ENCODE results near the gene NHLH2.
A peak's percentile ranks its signal among the peaks of the same experiment; 100 is the strongest.

Gene NHLH2

DNA sequence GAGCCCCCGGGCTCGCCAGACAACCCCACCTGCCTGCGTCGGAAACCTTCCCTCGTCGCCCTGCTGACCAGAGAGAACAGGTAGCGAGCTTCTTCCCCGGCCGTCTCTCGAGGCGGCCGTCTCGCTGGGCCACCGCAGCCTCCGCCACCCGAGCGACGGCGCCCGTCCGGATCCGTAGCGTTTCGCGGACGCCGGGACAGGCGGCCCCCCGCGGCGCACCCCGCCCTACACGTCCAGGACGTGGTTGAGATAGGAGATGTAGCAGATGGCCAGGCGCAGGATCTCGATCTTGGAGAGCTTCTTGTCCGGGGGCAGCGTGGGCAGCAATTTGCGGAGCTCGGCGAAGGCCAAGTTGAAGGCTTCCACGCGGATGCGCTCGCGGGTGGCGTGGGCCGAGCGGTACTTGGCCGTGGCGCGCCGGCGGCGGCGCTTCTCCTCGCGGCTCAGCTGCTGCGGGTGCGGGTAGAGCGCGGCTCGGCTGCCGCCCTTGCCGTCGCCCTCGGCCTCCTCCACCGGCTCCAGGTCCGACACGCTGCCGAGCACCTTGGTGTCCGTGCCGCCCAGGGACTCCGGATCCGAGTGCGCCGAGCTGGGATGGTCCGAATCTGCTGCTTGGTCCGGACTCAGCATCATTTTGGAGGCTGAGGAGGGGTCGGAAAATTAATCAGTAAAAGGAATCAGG lies 3.0 kb downstream of the NHLH2 start:
- DNase-seq: no peak

GRCh38 chr1:115837341-115837739 lies 3.6 kb downstream of the NHLH2 start:
- no peak for DNase-seq

GRCh38 chr1:115833856-115834255 lies 7.1 kb downstream of the NHLH2 start:
- DNase-seq: no peak

DNA sequence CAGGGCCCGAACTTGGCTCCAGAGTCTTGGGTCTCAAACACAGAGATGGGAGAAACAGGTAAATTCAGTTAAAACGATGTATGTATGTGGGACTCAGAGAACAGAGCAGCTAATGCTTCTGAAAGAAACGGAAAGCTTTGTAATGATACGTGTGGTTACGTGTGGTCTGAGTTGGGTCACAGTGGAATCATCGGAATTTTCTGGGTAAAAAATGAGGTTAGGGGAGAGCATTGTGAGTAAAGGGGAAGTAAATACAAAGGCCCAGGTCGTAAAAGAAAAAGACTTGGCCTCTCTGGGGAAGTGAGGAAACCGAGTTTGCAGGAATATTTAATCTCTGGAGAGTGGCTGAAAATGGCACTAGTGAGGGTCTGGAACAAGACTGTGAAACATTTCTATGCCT lies 8.3 kb downstream of the NHLH2 start:
- no peak for DNase-seq

DNA sequence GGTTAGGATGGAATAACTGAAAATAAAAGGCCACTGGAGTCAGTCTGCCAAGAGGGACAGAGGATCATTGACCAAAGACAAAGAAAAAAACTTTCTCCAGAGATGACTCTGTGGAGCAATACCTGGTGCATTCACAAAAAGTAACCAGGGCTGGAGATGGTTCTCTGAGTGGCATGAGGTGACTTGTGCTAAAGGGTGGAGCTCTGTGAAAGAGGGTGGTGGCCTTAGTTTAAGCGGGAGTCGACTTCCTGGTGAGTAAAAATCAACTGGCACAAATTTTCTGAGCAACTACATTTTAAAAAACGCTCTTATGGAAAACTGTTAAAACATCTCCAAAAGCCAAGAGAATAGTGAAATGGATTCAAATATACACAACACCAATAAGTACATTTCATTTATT lies 10.0 kb downstream of the NHLH2 start:
- DNase-seq: no peak

DNA sequence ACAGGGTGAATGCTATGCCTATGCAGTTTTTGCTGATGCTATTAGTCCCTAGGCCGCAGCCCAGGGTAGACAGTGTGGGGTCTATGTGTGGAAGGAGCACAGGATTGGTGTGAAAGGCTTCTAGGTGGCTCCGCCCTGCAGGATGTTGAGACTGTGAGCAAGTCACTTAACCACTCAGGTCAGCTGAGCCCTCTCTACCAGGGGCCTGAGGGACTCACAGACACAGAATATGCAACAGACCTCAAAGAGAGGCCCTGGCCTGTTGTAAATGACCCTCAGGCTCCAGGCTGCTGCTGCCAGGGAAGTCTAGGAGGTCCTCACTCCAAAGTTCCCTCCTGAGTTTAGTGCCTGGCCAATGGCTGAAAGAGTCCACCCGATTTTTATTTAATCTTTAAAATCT lies 11.0 kb downstream of the NHLH2 start:
- DNase-seq: no peak

GRCh38 chr1:115829023-115829674 lies 11.8 kb downstream of the NHLH2 start:
- no peak for DNase-seq

- DNase-seq: no peak
Observed at GRCh38 chr1:115828101-115829022, 12.6 kb downstream of the NHLH2 start.

DNA sequence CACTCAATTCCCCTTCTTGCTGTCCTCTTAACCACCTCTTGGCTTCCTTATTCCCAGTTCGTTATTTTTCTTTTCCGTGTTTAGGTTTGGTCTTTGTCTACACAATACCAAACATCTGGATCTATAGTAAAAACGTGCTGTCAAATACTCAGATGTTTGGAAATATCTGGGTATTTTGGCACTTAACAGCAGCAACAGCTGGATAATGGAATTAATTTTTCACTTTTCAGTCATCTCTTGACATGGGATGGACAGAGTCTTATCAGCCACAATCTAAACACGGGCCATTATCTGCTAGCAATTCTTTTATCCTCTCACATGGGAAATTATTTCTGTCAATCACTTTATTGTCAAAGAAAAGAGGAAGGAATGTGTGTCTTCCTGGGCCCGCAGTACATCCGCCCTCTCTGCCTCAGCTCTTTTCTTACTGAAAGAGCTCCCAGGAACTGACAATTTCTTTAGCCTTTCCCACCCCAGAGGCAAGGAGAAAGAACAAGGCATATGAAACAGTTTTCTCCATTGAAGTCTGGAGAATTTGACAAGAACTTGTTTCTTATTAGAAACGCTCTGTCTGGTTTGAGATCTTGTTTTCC lies 13.4 kb downstream of the NHLH2 start:
- DNase-seq: no peak

GRCh38 chr1:115826628-115827027 lies 14.3 kb downstream of the NHLH2 start:
- no peak for DNase-seq

DNA sequence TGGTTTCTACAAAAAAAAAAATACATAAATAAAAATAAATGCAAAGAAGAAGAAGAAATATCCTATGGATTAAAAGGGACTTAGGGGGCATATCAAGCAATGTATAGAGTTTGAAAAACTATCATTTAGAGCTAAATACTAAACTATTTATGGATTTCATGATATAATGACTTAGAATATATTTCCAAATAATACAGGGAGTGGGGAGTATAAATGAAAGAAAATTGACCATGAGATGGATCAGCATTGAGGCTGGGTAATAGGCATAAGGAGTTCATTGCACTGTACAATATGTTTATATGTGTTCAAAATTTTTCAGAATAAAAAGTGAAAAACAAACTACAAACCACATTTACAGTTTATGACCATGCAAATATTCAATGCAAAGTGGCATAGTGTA lies 18.8 kb downstream of the NHLH2 start:
- no peak for DNase-seq

GRCh38 chr1:115815694-115816093 lies 25.2 kb downstream of the NHLH2 start:
- DNase-seq: no peak

DNA sequence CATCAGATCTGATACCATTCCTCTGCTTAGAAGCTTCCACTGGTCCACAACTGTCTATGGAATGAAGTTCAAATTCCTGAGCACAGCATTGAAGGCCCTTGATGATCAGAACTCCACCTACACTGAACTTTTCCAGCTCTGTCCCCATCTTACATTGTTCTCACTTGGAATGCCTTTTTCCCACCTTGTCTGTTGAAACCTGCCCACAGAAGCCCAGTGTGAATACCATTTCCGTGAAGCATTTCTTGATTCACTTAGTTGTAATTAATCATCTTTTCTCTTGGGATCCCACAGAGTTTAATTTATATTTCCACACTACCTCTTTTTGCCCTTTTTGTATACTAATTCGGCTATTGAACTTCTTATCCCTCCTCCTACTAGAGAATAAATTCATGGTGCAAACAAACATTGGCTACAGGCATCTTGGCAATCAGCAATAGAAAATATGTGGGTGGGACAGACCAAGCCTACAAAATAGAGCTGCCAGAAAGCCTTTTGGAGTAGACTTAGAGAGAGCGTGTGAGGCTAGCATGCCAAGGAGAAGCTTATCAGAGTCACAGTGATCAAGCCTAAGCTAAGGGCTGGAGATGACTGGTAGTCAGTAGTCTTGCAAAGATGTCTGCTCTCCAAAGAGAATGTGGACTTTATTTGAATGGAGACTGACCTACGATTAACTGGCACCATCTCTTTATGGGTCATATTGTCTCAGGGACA lies 26.1 kb downstream of the NHLH2 start:
- DNase-seq: no peak

GRCh38 chr1:115813727-115814126 lies 27.2 kb downstream of the NHLH2 start:
- no peak for DNase-seq

GRCh38 chr1:115811140-115811828 lies 29.6 kb downstream of the NHLH2 start:
- no peak for DNase-seq

DNA sequence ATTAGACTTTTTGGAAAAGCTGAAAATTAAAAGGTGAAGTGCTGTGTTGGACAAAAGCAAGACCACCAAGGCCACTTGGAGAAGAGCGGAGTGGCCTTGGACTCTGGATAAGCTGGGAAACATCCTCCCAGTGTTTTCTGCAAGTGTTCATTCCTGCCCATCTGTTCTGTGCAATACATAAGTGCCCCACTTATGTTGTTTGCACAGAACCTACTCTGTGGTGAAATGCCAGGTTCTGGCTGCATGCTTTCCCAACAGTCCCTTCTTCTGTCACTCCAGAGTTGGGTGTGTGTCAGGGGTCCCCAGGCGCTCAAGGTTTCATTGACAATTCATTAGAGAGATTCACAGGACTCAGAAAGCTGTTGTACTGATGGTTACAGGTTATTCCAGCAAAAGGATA lies 30.3 kb downstream of the NHLH2 start:
- DNase-seq: peak; percentile 4

- DNase-seq: no peak
Observed at GRCh38 chr1:115809847-115810246, 31.1 kb downstream of the NHLH2 start.

GRCh38 chr1:115809076-115809475 lies 31.9 kb downstream of the NHLH2 start:
- no peak for DNase-seq

DNA sequence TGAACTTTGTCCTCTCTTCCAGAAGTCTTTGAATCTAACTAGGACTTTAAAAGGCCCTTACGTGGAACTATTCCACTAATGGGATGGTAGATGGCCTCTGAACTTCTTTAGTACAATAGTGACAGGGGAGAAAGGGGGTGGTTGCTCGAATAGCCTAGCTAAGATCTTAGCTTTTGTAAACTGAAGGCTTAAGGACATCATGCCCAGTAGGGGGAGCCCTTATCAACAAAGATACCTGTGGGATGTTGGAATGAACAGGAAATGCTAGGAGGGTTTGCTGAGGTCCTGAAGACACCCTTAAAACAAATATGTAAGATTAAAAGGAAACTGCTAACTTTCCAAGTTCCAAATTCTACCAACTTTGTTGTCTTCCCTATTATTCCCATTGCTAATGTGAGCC lies 33.2 kb downstream of the NHLH2 start:
- peak; percentile 32 for DNase-seq

- DNase-seq: no peak
Observed at GRCh38 chr1:115805597-115805996, 35.3 kb downstream of the NHLH2 start.

DNA sequence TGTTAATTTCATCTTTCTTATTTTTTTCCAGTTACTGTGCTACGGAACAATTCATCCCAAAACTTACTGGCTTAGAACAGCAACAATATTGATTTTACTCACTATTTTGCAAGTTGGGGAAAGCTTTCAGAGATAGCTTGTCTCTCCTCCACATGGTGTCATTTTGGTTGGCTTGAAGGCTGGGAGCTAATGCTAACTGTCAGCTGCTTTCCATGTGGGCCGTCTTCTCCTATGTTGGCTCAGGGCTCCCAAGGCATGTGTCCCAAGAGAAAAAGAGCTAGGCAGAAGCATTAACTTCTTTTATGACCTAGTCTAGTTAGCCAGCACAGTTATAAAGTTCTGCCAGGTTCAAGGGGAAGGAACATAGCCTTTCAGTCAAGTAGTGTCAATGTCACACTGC lies 38.5 kb downstream of the NHLH2 start:
- no peak for DNase-seq

- DNase-seq: no peak
Observed at GRCh38 chr1:115797486-115797885, 43.4 kb downstream of the NHLH2 start.
